GM23338 (cell line): Measurements from ENCODE around the gene RIPOR3. TPM values are rescaled to one million over a fixed set of nuclear protein-coding genes. Genes with fewer than 3 reads are reported as not detected.

Experiments used
- ATAC-seq: fragments of 200-7000 bp; cut with Tn5 transposase; 3 replicates; pipeline ENCODE4 v1.9.1; 2020
- DNase-seq: peaks from one replicate; pipeline ENCODE4 v3.0.0-alpha.2; 2015; ENCODE audit warnings: low spot score
- H2AFZ ChIP-seq: fragments of 200-600 bp; sonication (generic); 2 replicates; pipeline ENCODE4 v1.8.0; 2016; ENCODE audit warnings: antibody characterized with exemption, mild to moderate bottlenecking, moderate library complexity
- H3F3A ChIP-seq: fragments of 200-600 bp; sonication (generic); replicated peaks from 2 replicates; pipeline ENCODE4 v1.8.0; 2017; ENCODE audit warnings: antibody characterized with exemption, mixed run types, low read depth
- H3K27ac ChIP-seq: fragments of 200-600 bp; sonication (generic); 2 replicates; pipeline ENCODE4 v1.6.1; 2016; ENCODE audit warnings: low read depth
- H3K27me3 ChIP-seq: fragments of 200-600 bp; sonication (generic); 2 replicates; pipeline ENCODE4 v1.8.0; 2016; ENCODE audit warnings: mild to moderate bottlenecking, mixed run types, moderate library complexity; ENCODE audit not compliant: insufficient read depth
- H3K36me3 ChIP-seq: fragments of 200-600 bp; sonication (generic); 2 replicates; pipeline ENCODE4 v1.8.0; 2016; ENCODE audit warnings: mild to moderate bottlenecking; ENCODE audit not compliant: insufficient read depth
- H3K4me1 ChIP-seq: fragments of 200-600 bp; sonication (generic); 2 replicates; pipeline ENCODE4 v1.8.0; 2016; ENCODE audit warnings: mild to moderate bottlenecking, moderate library complexity; ENCODE audit not compliant: insufficient read depth
- H3K4me2 ChIP-seq: fragments of 200-600 bp; sonication (generic); 2 replicates; pipeline ENCODE4 v1.7.1; 2017; ENCODE audit warnings: mixed run types
- H3K4me3 ChIP-seq: fragments of 200-600 bp; sonication (generic); 2 replicates; pipeline ENCODE4 v1.6.1; 2016; ENCODE audit warnings: mixed run types
- H3K79me2 ChIP-seq: fragments of 200-600 bp; sonication (generic); replicated peaks from 2 replicates; pipeline ENCODE4 v1.8.0; 2017; ENCODE audit warnings: mild to moderate bottlenecking; ENCODE audit not compliant: insufficient read depth
- H3K9me2 ChIP-seq: fragments of 200-600 bp; sonication (generic); 2 replicates; pipeline ENCODE4 v1.8.0; 2017; ENCODE audit not compliant: insufficient read depth
- H4K20me1 ChIP-seq: fragments of 200-600 bp; sonication (generic); replicated peaks from 2 replicates; pipeline ENCODE4 v1.8.0; 2017; ENCODE audit warnings: mild to moderate bottlenecking; ENCODE audit not compliant: insufficient read depth
- H3K27ac Mint-ChIP-seq: 2 replicates; pipeline ENCODE4 v1.8.0; 2020; ENCODE audit warnings: inconsistent platforms, mild to moderate bottlenecking, moderate library complexity, mixed read lengths
- H3K27me3 Mint-ChIP-seq: 3 replicates; pipeline ENCODE4 v1.8.0; 2022; ENCODE audit warnings: low read depth, mild to moderate bottlenecking, moderate library complexity, mixed read lengths, inconsistent platforms; ENCODE audit not compliant: insufficient read depth, poor library complexity
- H3K36me3 Mint-ChIP-seq: 3 replicates; pipeline ENCODE4 v1.8.0; 2021; ENCODE audit warnings: low read depth, mild to moderate bottlenecking, inconsistent platforms, moderate library complexity, mixed read lengths
- H3K4me1 Mint-ChIP-seq: 3 replicates; pipeline ENCODE4 v1.8.0; 2020; ENCODE audit warnings: mild to moderate bottlenecking, inconsistent platforms, mixed read lengths
- H3K4me3 Mint-ChIP-seq: 3 replicates; pipeline ENCODE4 v1.8.0; 2021; ENCODE audit warnings: moderate library complexity, mild to moderate bottlenecking, inconsistent platforms, mixed read lengths
- H3K9me3 Mint-ChIP-seq: 3 replicates; pipeline ENCODE4 v1.8.0; 2020; ENCODE audit warnings: moderate library complexity, mild to moderate bottlenecking, inconsistent platforms, mixed read lengths
- CREB1 ChIP-seq: fragments of 250-450 bp; sonication (Bioruptor Pico); IDR thresholded peaks from 2 replicates; pipeline ENCODE4 v1.5.0; 2020; ENCODE audit warnings: low read depth, mild to moderate bottlenecking, moderate library complexity
- ETS1 ChIP-seq: IDR thresholded peaks from 2 replicates; pipeline ENCODE4 v1.6.1; 2016; ENCODE audit warnings: antibody characterized with exemption
- POLR2AphosphoS5 ChIP-seq: IDR thresholded peaks from 2 replicates; pipeline ENCODE4 v1.6.1; 2016; ENCODE audit warnings: antibody characterized with exemption, low read depth
- ZNF114 ChIP-seq: fragments of 250-450 bp; sonication (Bioruptor Pico); IDR thresholded peaks from 2 replicates; pipeline ENCODE4 v1.5.0; 2020; ENCODE audit warnings: mild to moderate bottlenecking, moderate library complexity
- polyA plus RNA-seq: library from polyadenylated mRNA; unstranded; fragments of >200 nt; fragmentation: Nextera tagmentation; extraction: Ambion mirVana; gene quantifications from 2 replicates; pipeline ENCODE4 v1.2.1, GENCODE V29; 2016
- total RNA-seq: library from RNA; depleted of rRNA; stranded (reverse); fragments of >200 nt; shearing (Covaris generic); gene quantifications from 2 replicates; pipeline ENCODE4 v1.2.3, GENCODE V29; 2014
- TF ChIP-seq, protein P1 (sequence below): fragments of 250-450 bp; sonication (Bioruptor Pico); IDR thresholded peaks from 2 replicates; pipeline ENCODE4 v1.5.0; 2020; ENCODE audit warnings: mild to moderate bottlenecking, moderate library complexity
- TF ChIP-seq, protein P2 (sequence below), 2 experiments: fragments of 200-600 bp in 1 of 2; sonication (generic) in 1 of 2; conservative IDR thresholded peaks; 2 replicates each; pipeline versions ENCODE4 v1.5.1 to v1.6.1; 2016 to 2017; ENCODE audit warnings: antibody characterized with exemption in 2 of 2, low read depth in 2 of 2, mild to moderate bottlenecking in 2 of 2, moderate library complexity in 1 of 2

RIPOR3 gene
- total and polyA plus RNA-seq, 2 experiments from 2014 or later = 4.9 to 6.3 TPM

DNA sequence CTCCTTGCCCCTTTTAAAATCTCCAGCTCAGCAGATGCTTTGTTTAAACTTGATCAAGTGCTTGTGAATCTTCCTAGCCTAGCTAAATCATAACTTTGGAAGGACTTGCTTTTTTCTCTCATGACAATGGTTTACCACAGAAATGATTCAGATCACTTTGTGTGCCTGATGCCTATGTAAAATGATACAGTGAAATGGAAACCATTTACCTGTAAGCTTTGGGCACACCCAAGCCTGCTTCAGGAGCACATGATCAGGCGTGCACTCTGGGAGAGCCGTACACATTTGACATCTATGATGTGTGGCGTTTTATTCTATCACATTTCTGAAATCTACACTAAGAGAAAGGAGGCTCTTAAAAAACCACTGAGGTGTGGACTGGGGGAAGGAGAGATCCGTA lies 140.1 kb downstream of the RIPOR3 start:
- H3K27ac Mint-ChIP-seq = no peak overlapping the region

More for the DNA sequence above, 140.1 kb downstream of the RIPOR3 start:
- H3K36me3 ChIP-seq = no peaks in the 10 kb centered on the region; the same call in 1 of the 2 replicates
- no peaks in the 10 kb centered on the region for H3F3A ChIP-seq
- ATAC-seq (no peak), DNase-seq (no peak)
- H3K9me2 ChIP-seq = no peaks in the 10 kb centered on the region
- no peak overlapping the region for H3K27ac ChIP-seq
- H3K9me3 Mint-ChIP-seq = no peaks in the 10 kb centered on the region
- no peak overlapping the region for H3K4me3 Mint-ChIP-seq
- H4K20me1 ChIP-seq = peaks cover 14% of the 10 kb centered on the region; the same call in 1 of the 2 replicates
- TF ChIP-seq POLR2AphosphoS5 (no peak), CREB1 (CRISPR knock-in tag) (no peak), ETS1 (no peak), ZNF114 (no peak)
- TF ChIP-seq, protein P1, sequence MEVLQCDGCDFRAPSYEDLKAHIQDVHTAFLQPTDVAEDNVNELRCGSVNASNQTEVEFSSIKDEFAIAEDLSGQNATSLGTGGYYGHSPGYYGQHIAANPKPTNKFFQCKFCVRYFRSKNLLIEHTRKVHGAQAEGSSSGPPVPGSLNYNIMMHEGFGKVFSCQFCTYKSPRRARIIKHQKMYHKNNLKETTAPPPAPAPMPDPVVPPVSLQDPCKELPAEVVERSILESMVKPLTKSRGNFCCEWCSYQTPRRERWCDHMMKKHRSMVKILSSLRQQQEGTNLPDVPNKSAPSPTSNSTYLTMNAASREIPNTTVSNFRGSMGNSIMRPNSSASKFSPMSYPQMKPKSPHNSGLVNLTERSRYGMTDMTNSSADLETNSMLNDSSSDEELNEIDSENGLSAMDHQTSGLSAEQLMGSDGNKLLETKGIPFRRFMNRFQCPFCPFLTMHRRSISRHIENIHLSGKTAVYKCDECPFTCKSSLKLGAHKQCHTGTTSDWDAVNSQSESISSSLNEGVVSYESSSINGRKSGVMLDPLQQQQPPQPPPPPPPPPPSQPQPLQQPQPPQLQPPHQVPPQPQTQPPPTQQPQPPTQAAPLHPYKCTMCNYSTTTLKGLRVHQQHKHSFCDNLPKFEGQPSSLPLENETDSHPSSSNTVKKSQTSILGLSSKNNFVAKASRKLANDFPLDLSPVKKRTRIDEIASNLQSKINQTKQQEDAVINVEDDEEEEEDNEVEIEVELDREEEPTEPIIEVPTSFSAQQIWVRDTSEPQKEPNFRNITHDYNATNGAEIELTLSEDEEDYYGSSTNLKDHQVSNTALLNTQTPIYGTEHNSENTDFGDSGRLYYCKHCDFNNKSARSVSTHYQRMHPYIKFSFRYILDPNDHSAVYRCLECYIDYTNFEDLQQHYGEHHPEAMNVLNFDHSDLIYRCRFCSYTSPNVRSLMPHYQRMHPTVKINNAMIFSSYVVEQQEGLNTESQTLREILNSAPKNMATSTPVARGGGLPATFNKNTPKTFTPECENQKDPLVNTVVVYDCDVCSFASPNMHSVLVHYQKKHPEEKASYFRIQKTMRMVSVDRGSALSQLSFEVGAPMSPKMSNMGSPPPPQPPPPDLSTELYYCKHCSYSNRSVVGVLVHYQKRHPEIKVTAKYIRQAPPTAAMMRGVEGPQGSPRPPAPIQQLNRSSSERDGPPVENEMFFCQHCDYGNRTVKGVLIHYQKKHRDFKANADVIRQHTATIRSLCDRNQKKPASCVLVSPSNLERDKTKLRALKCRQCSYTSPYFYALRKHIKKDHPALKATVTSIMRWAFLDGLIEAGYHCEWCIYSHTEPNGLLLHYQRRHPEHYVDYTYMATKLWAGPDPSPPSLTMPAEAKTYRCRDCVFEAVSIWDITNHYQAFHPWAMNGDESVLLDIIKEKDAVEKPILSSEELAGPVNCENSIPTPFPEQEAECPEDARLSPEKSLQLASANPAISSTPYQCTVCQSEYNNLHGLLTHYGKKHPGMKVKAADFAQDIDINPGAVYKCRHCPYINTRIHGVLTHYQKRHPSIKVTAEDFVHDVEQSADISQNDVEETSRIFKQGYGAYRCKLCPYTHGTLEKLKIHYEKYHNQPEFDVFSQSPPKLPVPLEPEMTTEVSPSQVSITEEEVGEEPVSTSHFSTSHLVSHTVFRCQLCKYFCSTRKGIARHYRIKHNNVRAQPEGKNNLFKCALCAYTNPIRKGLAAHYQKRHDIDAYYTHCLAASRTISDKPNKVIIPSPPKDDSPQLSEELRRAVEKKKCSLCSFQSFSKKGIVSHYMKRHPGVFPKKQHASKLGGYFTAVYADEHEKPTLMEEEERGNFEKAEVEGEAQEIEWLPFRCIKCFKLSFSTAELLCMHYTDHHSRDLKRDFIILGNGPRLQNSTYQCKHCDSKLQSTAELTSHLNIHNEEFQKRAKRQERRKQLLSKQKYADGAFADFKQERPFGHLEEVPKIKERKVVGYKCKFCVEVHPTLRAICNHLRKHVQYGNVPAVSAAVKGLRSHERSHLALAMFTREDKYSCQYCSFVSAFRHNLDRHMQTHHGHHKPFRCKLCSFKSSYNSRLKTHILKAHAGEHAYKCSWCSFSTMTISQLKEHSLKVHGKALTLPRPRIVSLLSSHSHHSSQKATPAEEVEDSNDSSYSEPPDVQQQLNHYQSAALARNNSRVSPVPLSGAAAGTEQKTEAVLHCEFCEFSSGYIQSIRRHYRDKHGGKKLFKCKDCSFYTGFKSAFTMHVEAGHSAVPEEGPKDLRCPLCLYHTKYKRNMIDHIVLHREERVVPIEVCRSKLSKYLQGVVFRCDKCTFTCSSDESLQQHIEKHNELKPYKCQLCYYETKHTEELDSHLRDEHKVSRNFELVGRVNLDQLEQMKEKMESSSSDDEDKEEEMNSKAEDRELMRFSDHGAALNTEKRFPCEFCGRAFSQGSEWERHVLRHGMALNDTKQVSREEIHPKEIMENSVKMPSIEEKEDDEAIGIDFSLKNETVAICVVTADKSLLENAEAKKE (CRISPR knock-in tag) = no peak
- TF ChIP-seq, protein P2, sequence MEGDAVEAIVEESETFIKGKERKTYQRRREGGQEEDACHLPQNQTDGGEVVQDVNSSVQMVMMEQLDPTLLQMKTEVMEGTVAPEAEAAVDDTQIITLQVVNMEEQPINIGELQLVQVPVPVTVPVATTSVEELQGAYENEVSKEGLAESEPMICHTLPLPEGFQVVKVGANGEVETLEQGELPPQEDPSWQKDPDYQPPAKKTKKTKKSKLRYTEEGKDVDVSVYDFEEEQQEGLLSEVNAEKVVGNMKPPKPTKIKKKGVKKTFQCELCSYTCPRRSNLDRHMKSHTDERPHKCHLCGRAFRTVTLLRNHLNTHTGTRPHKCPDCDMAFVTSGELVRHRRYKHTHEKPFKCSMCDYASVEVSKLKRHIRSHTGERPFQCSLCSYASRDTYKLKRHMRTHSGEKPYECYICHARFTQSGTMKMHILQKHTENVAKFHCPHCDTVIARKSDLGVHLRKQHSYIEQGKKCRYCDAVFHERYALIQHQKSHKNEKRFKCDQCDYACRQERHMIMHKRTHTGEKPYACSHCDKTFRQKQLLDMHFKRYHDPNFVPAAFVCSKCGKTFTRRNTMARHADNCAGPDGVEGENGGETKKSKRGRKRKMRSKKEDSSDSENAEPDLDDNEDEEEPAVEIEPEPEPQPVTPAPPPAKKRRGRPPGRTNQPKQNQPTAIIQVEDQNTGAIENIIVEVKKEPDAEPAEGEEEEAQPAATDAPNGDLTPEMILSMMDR (conservative IDR thresholded peaks at IDR 0.05; ENCODE audit: low read depth in 2 of 2) = no peak
- H3K27me3 Mint-ChIP-seq = no peaks in the 10 kb centered on the region
- H3K36me3 Mint-ChIP-seq = no peaks in the 10 kb centered on the region; the same call in 2 of the 3 replicates
- H3K4me1 ChIP-seq = no peaks in the 10 kb centered on the region
- no peaks in the 10 kb centered on the region for H3K27me3 ChIP-seq
- no peak overlapping the region for H3K4me2 ChIP-seq
- H2AFZ ChIP-seq = no peak overlapping the region
- no peak overlapping the region for H3K4me3 ChIP-seq
- no peaks in the 10 kb centered on the region; the same call in 2 of the 3 replicates for H3K4me1 Mint-ChIP-seq
- peaks cover 49% of the 10 kb centered on the region for H3K79me2 ChIP-seq
